NCI-H510A (cell line): Measurements from ENCODE around the gene DNAH9.
A peak's percentile ranks its signal among the peaks of the same experiment; 100 is the strongest.

Experiments used
- DNase-seq: peaks from one replicate; lab custom pipeline; 2025; lab: John Stamatoyannopoulos, UW

DNAH9 gene

GRCh38 chr17:11979795-11980194, 381.5 kb downstream of the DNAH9 start:
- DNase-seq: no peak

- no peak for DNase-seq
Measured at GRCh38 chr17:11980813-11981212, 382.5 kb downstream of the DNAH9 start.

GRCh38 chr17:11981862-11982261, 383.6 kb downstream of the DNAH9 start:
- no peak for DNase-seq

GRCh38 chr17:11986179-11986941, 388.1 kb downstream of the DNAH9 start:
- DNase-seq: no peak

- DNase-seq: no peak
Measured at GRCh38 chr17:11986942-11987329, 388.7 kb downstream of the DNAH9 start.

GRCh38 chr17:11990363-11990983, 392.2 kb downstream of the DNAH9 start:
- DNase-seq: no peak

- DNase-seq: no peak
Measured at GRCh38 chr17:11991461-11991860, 393.2 kb downstream of the DNAH9 start.

- DNase-seq: no peak
Measured at GRCh38 chr17:11996722-11997146, 398.5 kb downstream of the DNAH9 start.

- DNase-seq: peak; percentile 86
Measured at GRCh38 chr17:11997147-11997971, 399.1 kb downstream of the DNAH9 start, which contains the start of gene ZNF18. ZNF18 (minus strand) TSS chr17:11997475; CDS start chr17:11992829, 4,646 bp downstream.

GRCh38 chr17:11997972-11998233, 399.6 kb downstream of the DNAH9 start:
- DNase-seq: no peak

- no peak for DNase-seq
Measured at GRCh38 chr17:11999696-12000095, 401.4 kb downstream of the DNAH9 start.

- no peak for DNase-seq
Measured at GRCh38 chr17:12007466-12007865, 409.2 kb downstream of the DNAH9 start.
